Fibroblast of mammary gland (primary cell): ENCODE measurements around the gene SUGCT.
"Not testable (repeated sequence)": the region's sequence is repeated elsewhere in the genome, so short reads cannot be mapped to it uniquely, and the experiment has no call there.

Experiments
- DNase-seq: peaks from one replicate; pipeline ENCODE4 v3.0.0-alpha.2; 2010; ENCODE audit warnings: low read depth
- H3K4me3 ChIP-seq: 2 replicates; pipeline ENCODE4 v1.5.1; 2011; ENCODE audit warnings: low read depth, mild to moderate bottlenecking, low read length, moderate library complexity; ENCODE audit not compliant: control insufficient read depth
- CTCF ChIP-seq: conservative IDR thresholded peaks from 2 replicates; pipeline ENCODE4 v1.5.1; 2011; ENCODE audit warnings: low read depth, low read length, inconsistent platforms; ENCODE audit not compliant: control insufficient read depth, insufficient read depth

The SUGCT gene

GRCh38 chr7:40647719-40648118, 512.9 kb downstream of the SUGCT start:
- H3K4me3 ChIP-seq = no peak overlapping the region
- no peak for DNase-seq
- no peak for TF ChIP-seq CTCF

DNA sequence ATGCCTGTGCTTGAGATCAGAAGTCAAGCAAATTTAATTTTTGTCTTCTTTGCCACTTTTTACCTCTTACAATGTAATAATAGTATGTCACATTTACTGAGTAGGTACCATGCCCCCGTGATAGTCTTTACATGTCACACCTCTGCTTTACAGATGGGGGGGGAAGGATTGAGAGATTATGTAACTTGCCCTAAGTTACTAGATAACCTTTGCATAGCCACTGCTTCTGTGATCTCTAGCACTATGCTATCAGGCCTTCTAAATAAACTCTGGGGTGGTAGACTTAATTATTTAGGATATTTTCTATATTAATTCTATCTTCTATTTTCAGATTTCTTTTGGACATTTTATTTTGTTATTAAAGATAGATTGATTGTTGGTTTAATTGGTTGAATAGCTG, 514.4 kb downstream of the SUGCT start:
- TF ChIP-seq CTCF = no peak
- H3K4me3 ChIP-seq = no peak overlapping the region
- DNase-seq = no peak

- H3K4me3 ChIP-seq, DNase-seq: not testable (repeated sequence)
These were observed 516.1 kb downstream of the SUGCT start for GRCh38 chr7:40650903-40651302.

- no peak for DNase-seq
- no peak for TF ChIP-seq CTCF
- no peak overlapping the region for H3K4me3 ChIP-seq
These were observed 519.4 kb downstream of the SUGCT start for GRCh38 chr7:40654171-40654570.

DNA sequence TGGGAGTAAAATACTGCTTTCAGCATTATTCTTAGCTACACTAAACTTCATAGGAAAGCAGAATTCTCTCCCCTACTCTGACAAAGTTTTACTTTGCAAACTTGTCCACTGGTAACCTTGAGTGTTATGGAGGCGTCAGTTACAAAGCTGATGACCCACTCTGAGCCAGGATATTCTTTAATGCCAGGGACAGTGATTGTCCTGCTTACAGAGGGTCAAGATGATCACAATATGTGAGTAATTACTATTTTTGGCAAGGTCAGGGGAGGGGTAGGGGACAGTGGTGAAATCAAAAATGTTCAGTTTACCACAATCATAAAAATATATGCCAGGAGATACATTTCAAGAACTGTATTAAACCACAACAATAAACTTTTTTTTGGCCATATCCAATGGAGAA, 520.6 kb downstream of the SUGCT start:
- no peak for TF ChIP-seq CTCF
- no peak for DNase-seq
- no peak overlapping the region for H3K4me3 ChIP-seq

GRCh38 chr7:40656349-40656748, 521.5 kb downstream of the SUGCT start:
- no peak overlapping the region for H3K4me3 ChIP-seq
- no peak for TF ChIP-seq CTCF
- no peak for DNase-seq

DNA sequence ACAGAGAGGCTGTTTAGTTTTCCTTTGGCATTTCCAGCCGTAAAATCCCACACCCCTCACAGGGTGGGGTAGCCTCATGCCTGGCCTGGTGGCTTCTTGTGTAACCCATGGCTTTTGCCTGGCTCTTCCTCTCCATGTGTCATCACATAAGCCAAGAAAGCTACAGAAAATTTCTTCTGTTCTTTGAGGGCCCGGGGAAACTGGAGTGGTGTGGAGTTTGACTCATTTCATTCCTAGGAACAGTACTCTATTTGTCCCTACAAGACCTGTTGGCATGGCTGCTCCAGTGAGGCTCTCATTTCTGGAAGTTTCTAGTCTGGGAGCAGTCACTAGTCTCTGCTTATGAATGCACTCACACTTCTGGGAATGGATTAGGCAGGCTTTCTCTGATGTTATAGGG, 523.9 kb downstream of the SUGCT start:
- no peak overlapping the region for H3K4me3 ChIP-seq
- DNase-seq = peak; percentile 53
- TF ChIP-seq CTCF = no peak
